HG03045 (cell line): ENCODE data around the gene MYOCD.

ENCODE experiments used
- ATAC-seq: cut with Tn5 transposase; IDR thresholded peaks from one replicate; pipeline ENCODE4 v1.9.1; 2021; ENCODE audit warnings: mild to moderate bottlenecking, moderate library complexity; ENCODE audit not compliant: unreplicated experiment

Gene MYOCD

GRCh38 chr17:12693640-12694039 is 27.9 kb downstream of the MYOCD start:
- ATAC-seq, result no peak

GRCh38 chr17:12706070-12706469 is 40.4 kb downstream of the MYOCD start:
- no peak for ATAC-seq

- ATAC-seq, result no peak
Observed at GRCh38 chr17:12709063-12709462, 43.4 kb downstream of the MYOCD start.

DNA sequence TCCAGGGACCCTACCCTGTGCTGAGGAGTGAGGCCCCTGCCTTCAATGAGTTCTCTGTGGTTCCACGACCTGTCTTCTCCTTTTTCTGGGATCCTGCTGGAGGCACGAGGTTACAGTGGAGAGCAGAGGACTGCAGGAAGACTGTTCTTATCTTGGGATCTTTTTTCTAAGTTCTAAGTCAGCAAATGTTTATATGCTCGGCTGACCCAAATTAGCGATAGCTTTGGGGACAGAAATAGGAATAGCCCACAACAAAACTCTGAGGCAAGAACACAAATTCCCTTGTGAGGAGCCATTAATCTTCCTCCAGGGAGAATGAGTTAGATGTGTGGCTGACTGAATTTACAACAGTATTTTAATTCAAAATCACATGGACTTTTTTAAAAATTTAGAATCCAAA is 46.7 kb downstream of the MYOCD start:
- no peak for ATAC-seq

GRCh38 chr17:12712941-12713340 is 47.3 kb downstream of the MYOCD start:
- no peak for ATAC-seq

- ATAC-seq, result no peak
Observed at GRCh38 chr17:12719948-12720347, 54.3 kb downstream of the MYOCD start.

- ATAC-seq, result no peak
Observed at GRCh38 chr17:12721581-12721980, 55.9 kb downstream of the MYOCD start.

GRCh38 chr17:12722282-12722681 is 56.6 kb downstream of the MYOCD start:
- ATAC-seq, result no peak

- no peak for ATAC-seq
Observed at GRCh38 chr17:12726131-12726530, 60.4 kb downstream of the MYOCD start.

GRCh38 chr17:12727076-12727760 is 61.5 kb downstream of the MYOCD start:
- ATAC-seq, result no peak

DNA sequence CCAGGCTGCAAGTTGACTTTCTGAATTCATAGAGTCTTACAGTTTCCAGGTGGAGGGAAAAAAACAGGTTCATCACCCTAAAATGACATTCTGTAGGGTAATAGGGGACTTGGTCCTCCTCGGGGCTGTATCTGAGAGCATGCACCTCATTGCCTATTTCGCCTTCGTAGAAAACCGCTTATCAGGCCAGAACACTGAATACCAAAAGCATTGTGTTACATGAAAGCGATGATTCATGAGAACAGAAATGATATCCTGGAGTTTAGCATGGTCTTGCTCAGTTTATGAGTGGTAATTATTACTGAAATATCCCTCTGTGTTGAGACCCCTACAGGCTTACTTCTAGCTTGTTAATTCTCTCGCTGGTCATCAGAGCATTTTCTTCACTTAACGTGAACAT is 62.2 kb downstream of the MYOCD start:
- ATAC-seq, result no peak

- no peak for ATAC-seq
Observed at GRCh38 chr17:12729086-12729485, 63.4 kb downstream of the MYOCD start.

DNA sequence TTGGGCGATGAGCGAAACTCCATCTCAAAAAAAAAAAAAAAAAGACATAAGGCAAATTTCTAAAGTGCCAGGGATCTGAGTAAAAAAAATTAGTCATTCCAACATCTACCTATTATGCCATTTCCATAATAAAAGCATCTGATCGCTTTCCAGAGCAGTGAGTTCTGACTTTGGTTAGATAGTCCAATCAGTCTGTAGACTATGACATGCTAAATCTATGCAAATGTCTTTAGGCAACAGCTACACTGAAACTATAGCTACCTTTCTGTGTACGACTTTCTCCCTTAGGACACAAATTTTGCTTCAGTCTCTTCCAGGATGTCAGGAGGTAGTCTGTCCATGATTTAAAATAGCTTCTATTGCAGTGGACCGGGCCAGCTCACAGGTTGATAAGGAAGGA is 64.7 kb downstream of the MYOCD start:
- ATAC-seq, result no peak

- ATAC-seq, result no peak
Observed at GRCh38 chr17:12730931-12731521, 65.3 kb downstream of the MYOCD start.

DNA sequence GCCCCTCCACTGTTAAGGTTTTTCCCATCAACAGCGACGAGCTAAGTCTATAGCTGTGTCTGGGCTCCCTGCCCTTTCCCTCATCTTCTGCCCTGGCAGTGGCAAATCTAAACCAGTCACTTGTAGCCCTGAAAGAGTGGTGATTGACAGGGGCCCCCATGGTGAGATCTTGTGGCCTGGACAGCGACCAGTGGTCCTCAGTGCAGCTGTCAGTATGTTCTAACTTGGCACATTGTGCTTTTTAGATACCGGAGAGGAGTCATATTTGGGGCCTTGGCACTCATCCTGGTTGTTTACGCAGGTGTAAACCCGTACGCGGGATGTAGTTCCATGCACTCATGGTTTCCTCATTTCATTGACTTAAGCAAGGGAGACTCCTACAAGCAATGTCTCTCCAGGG is 66.1 kb downstream of the MYOCD start:
- ATAC-seq, result no peak

DNA sequence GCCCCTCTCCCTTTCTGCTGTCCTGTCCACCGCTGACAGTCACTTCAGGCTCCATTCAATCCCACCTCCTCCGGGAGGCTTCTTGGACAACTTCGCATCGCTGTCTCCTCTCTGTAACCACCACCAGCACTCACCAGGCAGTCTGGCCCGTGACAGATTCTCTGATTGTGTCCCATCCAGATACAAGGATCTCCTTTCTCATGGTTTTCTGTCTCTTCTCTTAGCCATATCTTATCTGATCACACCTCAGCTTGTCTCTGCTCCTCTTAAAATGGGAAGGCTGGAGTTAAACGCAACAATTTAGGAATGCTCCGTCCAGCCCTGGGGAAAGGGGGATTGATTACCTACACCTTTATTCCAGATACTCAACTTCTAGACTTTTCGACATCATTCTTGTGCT is 66.7 kb downstream of the MYOCD start:
- ATAC-seq, result no peak

DNA sequence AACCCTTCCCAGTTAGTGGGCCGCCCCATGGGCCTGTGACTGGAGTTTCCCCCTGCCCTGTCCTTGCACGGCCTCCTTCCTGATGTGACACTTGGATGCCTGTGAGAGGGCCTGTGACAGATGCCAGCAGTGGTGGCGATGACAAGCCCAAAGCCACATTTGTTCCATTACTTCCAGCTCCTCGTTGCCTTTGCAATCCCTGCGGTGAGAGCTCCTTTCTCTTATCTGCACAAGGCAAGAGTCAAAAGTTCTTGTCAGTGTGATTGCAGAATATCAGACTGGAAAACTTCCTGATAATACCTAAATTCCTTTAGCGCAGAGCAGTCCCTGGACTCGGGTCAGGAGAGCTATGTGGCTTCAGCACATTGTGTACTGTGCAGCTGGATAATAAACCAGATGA is 69.2 kb downstream of the MYOCD start:
- ATAC-seq, result no peak

DNA sequence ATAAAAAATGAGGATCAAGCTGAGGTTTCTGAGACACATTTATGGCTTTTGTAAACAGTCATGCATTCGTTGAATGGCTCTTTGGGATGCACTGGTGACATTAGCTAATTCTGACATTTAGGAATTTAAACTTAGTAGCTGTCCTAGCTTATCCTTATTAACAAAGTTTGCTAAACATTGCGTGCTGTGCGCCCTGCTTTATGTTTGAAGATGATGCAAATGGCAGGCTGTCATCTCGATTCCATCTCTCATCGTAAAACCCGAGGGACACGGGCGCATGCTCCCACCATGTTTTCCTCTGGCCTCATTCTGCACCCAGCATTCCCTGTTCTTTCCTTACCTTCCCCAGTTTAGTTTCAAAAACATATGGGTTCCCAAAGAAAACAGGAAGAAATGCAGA is 69.8 kb downstream of the MYOCD start:
- ATAC-seq, result no peak

- no peak for ATAC-seq
Observed at GRCh38 chr17:12736526-12736925, 70.8 kb downstream of the MYOCD start.

- no peak for ATAC-seq
Observed at GRCh38 chr17:12737740-12738469, 72.2 kb downstream of the MYOCD start.

- ATAC-seq, result no peak
Observed at GRCh38 chr17:12738624-12739023, 72.9 kb downstream of the MYOCD start.

- no peak for ATAC-seq
Observed at GRCh38 chr17:12739500-12739899, 73.8 kb downstream of the MYOCD start.
